ENCODE measurements around the gene PAGR1.

PAGR1 gene

DNA sequence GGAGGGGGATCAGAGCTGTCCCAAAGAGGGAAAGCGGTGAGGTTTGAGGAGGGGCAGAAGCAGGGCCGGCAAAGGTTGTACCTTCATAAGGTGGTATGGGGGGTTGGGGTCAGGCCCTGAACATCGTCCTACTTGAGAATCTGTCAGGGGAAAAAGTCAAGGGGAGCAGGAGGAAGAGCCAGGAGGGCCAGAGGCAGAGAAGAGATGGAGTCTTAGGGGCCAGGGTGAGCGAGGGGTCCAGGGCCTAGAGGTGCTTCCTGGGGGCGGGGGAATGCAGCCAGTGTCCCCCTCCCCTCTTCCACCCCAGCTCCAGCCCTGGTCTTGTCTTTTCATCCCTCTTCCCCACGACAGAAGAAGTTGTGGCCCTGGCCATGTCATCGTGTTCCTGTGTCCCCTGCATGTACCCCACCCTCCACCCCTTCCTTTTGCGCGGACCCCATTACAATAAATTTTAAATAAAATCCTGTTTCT lies 5.2 kb upstream of the PAGR1 start:
- TF ChIP-seq FOXP2 (optimal IDR thresholded peaks at IDR 0.05; ENCODE audit: borderline replicate concordance, extremely low read depth, extremely low read length, insufficient read depth) (no peak), SIN3A (IDR thresholded peaks at IDR 0.05; ENCODE audit: borderline replicate concordance, insufficient read depth, low read length) (no peak), TAF1 (IDR thresholded peaks at IDR 0.05; ENCODE audit: borderline replicate concordance, insufficient read depth, low read length) (no peak), POLR2AphosphoS5 (IDR thresholded peaks at IDR 0.05; ENCODE audit: low read depth, low read length) (no peak)
- TF ChIP-seq, protein P1, sequence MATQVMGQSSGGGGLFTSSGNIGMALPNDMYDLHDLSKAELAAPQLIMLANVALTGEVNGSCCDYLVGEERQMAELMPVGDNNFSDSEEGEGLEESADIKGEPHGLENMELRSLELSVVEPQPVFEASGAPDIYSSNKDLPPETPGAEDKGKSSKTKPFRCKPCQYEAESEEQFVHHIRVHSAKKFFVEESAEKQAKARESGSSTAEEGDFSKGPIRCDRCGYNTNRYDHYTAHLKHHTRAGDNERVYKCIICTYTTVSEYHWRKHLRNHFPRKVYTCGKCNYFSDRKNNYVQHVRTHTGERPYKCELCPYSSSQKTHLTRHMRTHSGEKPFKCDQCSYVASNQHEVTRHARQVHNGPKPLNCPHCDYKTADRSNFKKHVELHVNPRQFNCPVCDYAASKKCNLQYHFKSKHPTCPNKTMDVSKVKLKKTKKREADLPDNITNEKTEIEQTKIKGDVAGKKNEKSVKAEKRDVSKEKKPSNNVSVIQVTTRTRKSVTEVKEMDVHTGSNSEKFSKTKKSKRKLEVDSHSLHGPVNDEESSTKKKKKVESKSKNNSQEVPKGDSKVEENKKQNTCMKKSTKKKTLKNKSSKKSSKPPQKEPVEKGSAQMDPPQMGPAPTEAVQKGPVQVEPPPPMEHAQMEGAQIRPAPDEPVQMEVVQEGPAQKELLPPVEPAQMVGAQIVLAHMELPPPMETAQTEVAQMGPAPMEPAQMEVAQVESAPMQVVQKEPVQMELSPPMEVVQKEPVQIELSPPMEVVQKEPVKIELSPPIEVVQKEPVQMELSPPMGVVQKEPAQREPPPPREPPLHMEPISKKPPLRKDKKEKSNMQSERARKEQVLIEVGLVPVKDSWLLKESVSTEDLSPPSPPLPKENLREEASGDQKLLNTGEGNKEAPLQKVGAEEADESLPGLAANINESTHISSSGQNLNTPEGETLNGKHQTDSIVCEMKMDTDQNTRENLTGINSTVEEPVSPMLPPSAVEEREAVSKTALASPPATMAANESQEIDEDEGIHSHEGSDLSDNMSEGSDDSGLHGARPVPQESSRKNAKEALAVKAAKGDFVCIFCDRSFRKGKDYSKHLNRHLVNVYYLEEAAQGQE (IDR thresholded peaks at IDR 0.05; ENCODE audit: insufficient read depth in 1 of 2, low read depth in 2 of 2, low read length in 2 of 2), result no peak

DNA sequence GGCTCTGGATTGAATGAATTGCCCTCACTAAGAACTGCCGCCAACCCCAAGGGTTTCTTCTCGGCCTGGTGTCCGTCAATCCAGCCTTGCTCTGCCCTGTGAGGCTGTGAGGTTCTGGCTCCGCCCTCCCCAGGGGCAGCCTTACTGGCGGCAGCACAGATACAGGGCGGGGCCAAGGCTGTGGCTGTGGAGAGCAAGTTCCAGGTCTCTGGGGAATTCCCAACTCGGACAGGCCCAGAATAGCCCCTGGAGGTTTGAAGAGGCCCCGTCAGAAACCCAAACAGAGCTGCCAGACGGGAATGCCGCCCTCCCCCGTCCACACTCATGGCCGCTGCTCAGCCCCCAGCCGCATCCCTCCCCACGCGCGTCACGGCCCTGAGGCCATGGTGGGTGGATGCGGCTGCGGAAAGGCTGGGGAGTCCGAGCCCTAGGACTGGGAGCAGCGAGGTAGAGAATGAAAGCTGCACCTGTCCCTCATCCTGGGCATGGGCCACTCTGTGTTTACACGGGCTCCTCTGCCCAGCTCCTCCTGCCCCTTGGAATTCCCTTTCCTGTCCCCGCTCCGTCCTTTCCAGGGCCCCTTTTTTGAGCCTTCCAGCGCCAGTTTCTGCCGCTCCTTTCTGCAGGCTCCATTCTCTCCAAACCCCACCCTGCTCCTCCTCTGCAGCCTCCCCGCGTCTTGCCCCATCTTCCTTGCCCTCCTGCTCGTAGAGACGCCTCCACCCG lies 4.6 kb upstream of the PAGR1 start:
- TF ChIP-seq, protein P1 (IDR thresholded peaks at IDR 0.05; ENCODE audit: insufficient read depth in 1 of 2, low read depth in 2 of 2, low read length in 2 of 2), result no peak
- TF ChIP-seq FOXP2 (optimal IDR thresholded peaks at IDR 0.05; ENCODE audit: borderline replicate concordance, extremely low read depth, extremely low read length, insufficient read depth) (no peak), SIN3A (IDR thresholded peaks at IDR 0.05; ENCODE audit: borderline replicate concordance, insufficient read depth, low read length) (peak; percentile 78; the same call in 1 of the 2 replicates), POLR2AphosphoS5 (IDR thresholded peaks at IDR 0.05; ENCODE audit: low read depth, low read length) (peak; percentile 89), TAF1 (IDR thresholded peaks at IDR 0.05; ENCODE audit: borderline replicate concordance, insufficient read depth, low read length) (0 out of 2 replicates have a peak, but pooled peaks have one; percentile 6)

DNA sequence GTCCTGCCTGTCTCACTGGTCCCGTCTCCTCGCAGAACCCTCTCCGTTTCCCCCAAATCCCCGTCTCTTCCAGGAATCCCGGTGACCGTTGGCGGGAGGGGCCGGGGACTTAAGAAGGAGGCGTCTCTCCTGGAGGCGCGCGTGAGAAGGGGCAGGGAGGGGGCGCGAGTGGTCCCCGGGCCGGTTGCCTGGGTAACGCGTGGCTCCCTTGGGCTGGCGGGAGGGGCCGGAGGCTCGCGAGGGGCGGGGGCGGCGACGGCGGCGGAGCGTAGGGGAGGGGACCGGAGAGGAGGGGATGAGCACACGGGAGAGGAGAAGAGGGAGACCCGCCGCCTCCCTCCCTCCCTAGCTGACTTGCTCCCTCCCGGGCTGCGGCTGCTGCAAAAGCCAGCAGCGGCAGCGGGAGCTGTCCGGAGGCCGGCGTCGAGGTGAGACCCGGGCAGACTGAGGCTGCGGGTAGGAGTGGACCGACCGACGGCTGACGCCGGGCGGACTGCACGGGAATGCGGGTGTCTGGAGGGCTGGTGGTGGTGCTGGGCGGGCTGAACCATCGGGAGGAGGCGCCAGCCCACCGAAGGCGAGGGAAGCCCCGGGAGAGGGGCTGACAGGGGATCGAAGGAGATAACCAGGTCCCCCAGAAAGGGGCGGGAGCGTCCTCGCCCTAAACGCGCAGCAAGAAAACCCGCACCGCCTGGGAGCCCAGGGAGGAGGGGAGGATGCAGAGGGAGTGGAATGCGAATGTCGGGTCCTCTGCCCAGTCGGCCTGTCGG lies 3.9 kb upstream of the PAGR1 start, which contains the start of gene PRRT2:
Gene PRRT2, plus strand, starts transcription at position 298 of the 770 bp plus-strand sequence. CDS start 862 bp downstream, outside the sequence.
- TF ChIP-seq POLR2AphosphoS5 (IDR thresholded peaks at IDR 0.05; ENCODE audit: low read depth, low read length), result no peak
- TF ChIP-seq, protein P1 (IDR thresholded peaks at IDR 0.05; ENCODE audit: insufficient read depth in 1 of 2, low read depth in 2 of 2, low read length in 2 of 2), result peak in 1 of 2 experiments; percentile 34; a peak in 1 of 4 replicates

DNA sequence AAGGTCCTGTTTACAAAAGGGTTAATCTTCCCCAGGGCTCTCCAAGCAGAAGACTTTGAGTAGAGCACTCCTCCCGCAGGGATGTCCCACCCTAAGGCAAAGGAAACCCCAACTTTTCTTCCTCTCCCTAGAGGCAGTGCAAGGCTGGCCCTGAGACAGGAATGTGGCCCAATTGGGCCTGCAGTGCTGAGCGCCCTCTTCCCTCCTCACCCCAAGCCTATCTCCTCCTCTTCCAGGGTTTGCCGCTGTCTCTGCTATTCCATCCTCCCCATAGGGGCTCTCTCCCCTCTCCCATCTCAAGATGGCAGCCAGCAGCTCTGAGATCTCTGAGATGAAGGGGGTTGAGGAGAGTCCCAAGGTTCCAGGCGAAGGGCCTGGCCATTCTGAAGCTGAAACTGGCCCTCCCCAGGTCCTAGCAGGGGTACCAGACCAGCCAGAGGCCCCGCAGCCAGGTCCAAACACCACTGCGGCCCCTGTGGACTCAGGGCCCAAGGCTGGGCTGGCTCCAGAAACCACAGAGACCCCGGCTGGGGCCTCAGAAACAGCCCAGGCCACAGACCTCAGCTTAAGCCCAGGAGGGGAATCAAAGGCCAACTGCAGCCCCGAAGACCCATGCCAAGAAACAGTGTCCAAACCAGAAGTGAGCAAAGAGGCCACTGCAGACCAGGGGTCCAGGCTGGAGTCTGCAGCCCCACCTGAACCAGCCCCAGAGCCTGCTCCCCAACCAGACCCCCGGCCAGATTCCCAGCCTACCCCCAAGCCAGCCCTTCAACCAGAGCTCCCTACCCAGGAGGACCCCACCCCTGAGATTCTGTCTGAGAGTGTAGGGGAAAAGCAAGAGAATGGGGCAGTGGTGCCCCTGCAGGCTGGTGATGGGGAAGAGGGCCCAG lies 3.0 kb upstream of the PAGR1 start:
- TF ChIP-seq SIN3A (IDR thresholded peaks at IDR 0.05; ENCODE audit: borderline replicate concordance, insufficient read depth, low read length), result no peak
- TF ChIP-seq, protein P1 (IDR thresholded peaks at IDR 0.05; ENCODE audit: insufficient read depth in 1 of 2, low read depth in 2 of 2, low read length in 2 of 2), result no peak
- TF ChIP-seq TAF1 (IDR thresholded peaks at IDR 0.05; ENCODE audit: borderline replicate concordance, insufficient read depth, low read length), result no peak
- no peak for TF ChIP-seq POLR2AphosphoS5 (IDR thresholded peaks at IDR 0.05; ENCODE audit: low read depth, low read length)
- no peak for TF ChIP-seq FOXP2 (optimal IDR thresholded peaks at IDR 0.05; ENCODE audit: borderline replicate concordance, extremely low read depth, extremely low read length, insufficient read depth)

Data from PFSK-1 (cell line).